Testis (tissue), 3 donors: Measurements from ENCODE around the gene ZNF491. TPM values are rescaled to one million over a fixed set of nuclear protein-coding genes. Genes with fewer than 3 reads are reported as not detected.
"Not testable (repeated sequence)": the region's sequence is repeated elsewhere in the genome, so short reads cannot be mapped to it uniquely, and the experiment has no call there.

Experiments
- DNase-seq: peaks from one replicate; pipeline ENCODE4 v3.0.0-alpha.2; 2019
- H3K27ac ChIP-seq, 2 donors: fragments of 200-600 bp; sonication (generic); one replicate each; pipeline ENCODE4 v1.5.1; 2019
- H3K27me3 ChIP-seq: fragments of 200-600 bp; sonication (generic); one replicate; pipeline ENCODE4 v1.5.1; 2019
- H3K36me3 ChIP-seq: fragments of 200-600 bp; sonication (generic); one replicate; pipeline ENCODE4 v1.5.1; 2017; ENCODE audit warnings: low read depth; ENCODE audit errors: missing control alignments
- H3K4me1 ChIP-seq: fragments of 200-600 bp; sonication (generic); one replicate; pipeline ENCODE4 v1.5.1; 2019
- H3K4me3 ChIP-seq, 2 donors: fragments of 200-600 bp; sonication (generic); one replicate each; pipeline ENCODE4 v1.5.1; 2017 to 2019
- H3K9me3 ChIP-seq: fragments of 200-600 bp; sonication (generic); one replicate; pipeline ENCODE4 v1.5.1; 2017
- POLR2A ChIP-seq: fragments of 450-650 bp; IDR thresholded peaks from one replicate; pipeline ENCODE4 v1.6.1; 2017; ENCODE audit warnings: antibody characterized with exemption, mild to moderate bottlenecking, moderate library complexity
- WGBS, 2 donors: methylation state at CpG; one replicate each; pipeline ENCODE4 v1.1.5; 2018; 5-methylcytosine and 5-hydroxymethylcytosine counted together
- intact Hi-C: fragments of 100-400 bp; cut with DNase I; formaldehyde crosslinking; loops from one replicate; pipeline ENCODE4 v1.15.1; 2023; ENCODE audit warnings: low total_unique reads
- polyA plus RNA-seq: library from polyadenylated mRNA; stranded (reverse); fragments of 350-450 nt; fragmentation: Illumina TruSeq; extraction: RNeasy Lipid Tissue Mini Kit (QIAGEN cat#74804); gene quantifications from one replicate; pipeline ENCODE4 v1.2.3, GENCODE V29; 2014; ENCODE audit warnings: low read depth, low replicate concordance; ENCODE audit not compliant: insufficient read depth
- total RNA-seq, 2 donors: library from RNA; depleted of rRNA; stranded (reverse); fragments of >200 nt; gene quantifications; one replicate each; pipeline ENCODE4 v1.2.3, GENCODE V29; 2016
- TF ChIP-seq, protein P1 (sequence below), 3 experiments: fragments of 450-650 bp in 2 of 3; fragments of 200-600 bp in 1 of 3; sonication (generic) in 1 of 3; IDR thresholded peaks; one replicate each; pipeline ENCODE4 v1.5.1; 2016 to 2019; ENCODE audit warnings: antibody characterized with exemption in 3 of 3, mild to moderate bottlenecking in 2 of 3, moderate library complexity in 1 of 3

Gene ZNF491
- total and polyA plus RNA-seq, 3 donors from 2014 or later = 0.62 to 2.6 (median 1.2) TPM

- intact Hi-C loops = no loop called here
- no peak for TF ChIP-seq POLR2A
- TF ChIP-seq, protein P1, sequence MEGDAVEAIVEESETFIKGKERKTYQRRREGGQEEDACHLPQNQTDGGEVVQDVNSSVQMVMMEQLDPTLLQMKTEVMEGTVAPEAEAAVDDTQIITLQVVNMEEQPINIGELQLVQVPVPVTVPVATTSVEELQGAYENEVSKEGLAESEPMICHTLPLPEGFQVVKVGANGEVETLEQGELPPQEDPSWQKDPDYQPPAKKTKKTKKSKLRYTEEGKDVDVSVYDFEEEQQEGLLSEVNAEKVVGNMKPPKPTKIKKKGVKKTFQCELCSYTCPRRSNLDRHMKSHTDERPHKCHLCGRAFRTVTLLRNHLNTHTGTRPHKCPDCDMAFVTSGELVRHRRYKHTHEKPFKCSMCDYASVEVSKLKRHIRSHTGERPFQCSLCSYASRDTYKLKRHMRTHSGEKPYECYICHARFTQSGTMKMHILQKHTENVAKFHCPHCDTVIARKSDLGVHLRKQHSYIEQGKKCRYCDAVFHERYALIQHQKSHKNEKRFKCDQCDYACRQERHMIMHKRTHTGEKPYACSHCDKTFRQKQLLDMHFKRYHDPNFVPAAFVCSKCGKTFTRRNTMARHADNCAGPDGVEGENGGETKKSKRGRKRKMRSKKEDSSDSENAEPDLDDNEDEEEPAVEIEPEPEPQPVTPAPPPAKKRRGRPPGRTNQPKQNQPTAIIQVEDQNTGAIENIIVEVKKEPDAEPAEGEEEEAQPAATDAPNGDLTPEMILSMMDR (IDR thresholded peaks at IDR 0.05) = no peak
- no peak for DNase-seq
- Histone ChIP-seq H3K4me3 (peak overlapping the region; percentile 96 to 98), H3K4me1 (no peaks in the 10 kb centered on the region), H3K27ac (peak overlapping the region in 1 of 2 donors; percentile 86), H3K36me3 (no peaks in the 10 kb centered on the region), H3K27me3 (no peaks in the 10 kb centered on the region), H3K9me3 (no peaks in the 10 kb centered on the region)
- 0% methylated on average over 5 to 6 of the region's 6 CpGs for WGBS, 2 donors
Observed at GRCh38 chr19:11813703-11814028, 15.3 kb downstream of the ZNF491 start.

- peak; percentile 98 for DNase-seq
- no peaks in the 10 kb centered on the region for H3K36me3 ChIP-seq
- TF ChIP-seq, protein P1 (IDR thresholded peaks at IDR 0.05) = no peak
- TF ChIP-seq POLR2A = peak; percentile 63
- 0% methylated on average over 9 to 51 of the region's 55 CpGs for WGBS, 2 donors
- H3K4me1 ChIP-seq = no peaks in the 10 kb centered on the region
- no peaks in the 10 kb centered on the region for H3K27me3 ChIP-seq
- no peaks in the 10 kb centered on the region for H3K9me3 ChIP-seq
- H3K27ac ChIP-seq = peak within 1 kb of the TSS; percentile 86
- peak within 1 kb of the TSS; percentile 96 to 98 for H3K4me3 ChIP-seq
- intact Hi-C loops = no loop called here
Observed at GRCh38 chr19:11814029-11814699, 15.8 kb downstream of the ZNF491 start, which contains the start of gene ZNF440. TSS of gene ZNF440 (plus strand) at chr19:11814273. CDS start at chr19:11814448, 175 bp downstream.

DNA sequence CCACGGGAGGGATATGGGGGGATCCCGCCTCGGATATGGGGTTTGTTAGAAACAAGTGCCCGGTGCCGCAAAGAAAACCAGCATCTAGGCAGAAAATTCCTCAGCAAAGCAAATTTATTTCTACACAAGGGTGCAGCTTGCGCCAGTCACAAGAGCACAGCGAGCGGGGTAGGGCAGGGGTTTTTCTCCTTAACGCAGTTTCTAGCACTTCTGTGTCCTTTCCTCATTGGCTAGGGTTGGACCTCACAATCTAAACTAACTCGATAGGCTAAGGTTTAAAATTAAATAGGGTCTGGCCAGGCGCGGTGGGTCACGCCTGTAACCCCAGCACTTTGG, 16.3 kb downstream of the ZNF491 start:
- WGBS, 2 donors = 9 to 20% methylated on average over 13 of the region's 13 CpGs

DNA sequence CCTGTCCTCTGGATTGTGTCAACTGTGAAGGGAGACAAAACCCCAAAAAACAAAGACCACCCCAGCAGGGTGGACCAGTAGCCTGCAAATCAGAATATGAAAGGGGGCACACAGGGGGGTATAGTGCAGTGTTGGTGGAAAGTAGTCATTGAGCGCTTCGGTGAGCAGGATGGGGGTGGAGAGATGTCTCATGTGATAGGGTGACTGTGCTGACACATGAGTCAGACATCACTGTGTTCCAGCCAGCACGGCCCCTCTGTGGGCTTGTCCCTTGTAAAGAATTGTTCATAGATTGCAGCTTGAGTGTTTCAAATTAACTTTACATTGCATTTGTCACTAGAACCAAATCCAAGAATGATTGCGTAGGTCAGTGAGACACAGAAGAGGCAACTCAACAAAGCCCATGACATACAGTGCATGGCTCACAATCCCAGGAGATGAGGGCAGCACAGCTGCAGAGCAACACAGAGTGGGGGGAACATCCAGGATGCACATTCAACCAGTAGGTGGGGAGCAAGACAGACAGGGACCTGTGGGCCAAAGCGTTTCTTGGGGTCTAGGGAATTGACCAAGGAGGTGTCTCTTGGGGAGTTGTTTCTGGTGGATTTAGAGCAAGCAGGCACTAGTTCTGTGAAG, 23.3 kb downstream of the ZNF491 start:
- Histone ChIP-seq H3K36me3 (no peaks in the 10 kb centered on the region), H3K27me3 (no peaks in the 10 kb centered on the region), H3K27ac (no peak overlapping the region), H3K4me1 (no peaks in the 10 kb centered on the region), H3K9me3 (no peaks in the 10 kb centered on the region), H3K4me3 (no peak overlapping the region)
- DNase-seq = no peak
- intact Hi-C loops = no loop called here
- 84 to 91% methylated on average over 5 of the region's 5 CpGs for WGBS, 2 donors
- TF ChIP-seq, protein P1 (IDR thresholded peaks at IDR 0.05) = no peak
- TF ChIP-seq POLR2A = no peak

More for the DNA sequence above, 16.3 kb downstream of the ZNF491 start:
- no peaks in the 10 kb centered on the region for H3K27me3 ChIP-seq
- peak overlapping the region; percentile 96 to 98 for H3K4me3 ChIP-seq
- intact Hi-C loops = no loop called here
- H3K36me3 ChIP-seq = no peaks in the 10 kb centered on the region
- no peaks in the 10 kb centered on the region for H3K4me1 ChIP-seq
- no peak for DNase-seq
- no peaks in the 10 kb centered on the region for H3K9me3 ChIP-seq
- no peak for TF ChIP-seq POLR2A
- TF ChIP-seq, protein P1 (IDR thresholded peaks at IDR 0.05) = no peak
- peak overlapping the region; percentile 86 for H3K27ac ChIP-seq

DNA sequence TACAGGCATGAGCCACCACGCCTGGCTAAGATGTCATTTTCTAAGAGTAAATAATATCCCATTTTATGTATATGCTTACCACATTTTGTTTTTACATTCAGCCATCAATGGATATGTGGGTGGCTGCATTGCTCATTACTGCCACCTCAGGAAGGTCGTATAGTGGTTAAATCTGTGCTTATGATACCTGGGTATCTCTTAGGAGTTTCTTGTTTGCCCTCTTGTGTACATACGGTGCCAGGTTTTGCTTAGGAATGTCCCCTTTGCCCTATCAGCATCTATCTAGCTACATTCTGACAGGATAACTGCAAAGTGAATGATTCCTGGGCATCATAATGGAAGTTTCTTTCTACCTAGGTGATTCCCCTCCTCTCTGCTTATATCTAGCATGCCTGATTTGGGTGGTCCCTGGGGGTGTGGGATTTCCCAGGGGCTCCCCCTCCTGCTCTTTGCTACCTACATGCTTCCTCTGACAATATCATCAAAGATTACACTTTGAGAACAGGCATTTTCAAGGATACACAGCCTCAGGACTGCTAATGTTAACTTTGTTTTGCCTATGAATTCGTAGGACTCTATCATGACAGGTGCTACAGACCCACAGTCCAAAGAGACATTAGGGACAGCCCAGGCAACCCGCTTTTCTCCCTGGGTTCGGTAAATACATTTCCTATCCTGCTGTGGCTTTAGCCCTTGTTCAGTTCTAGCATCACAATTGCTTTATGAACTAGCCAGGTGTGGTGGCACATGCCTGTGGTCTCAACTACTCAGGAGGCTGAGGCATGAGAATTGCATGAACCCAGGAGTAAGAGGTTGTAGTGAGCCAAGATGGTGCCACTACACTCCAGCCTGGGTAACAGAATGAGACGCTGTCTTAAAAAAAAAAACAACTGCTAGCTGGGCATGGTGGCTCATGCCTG, 30.9 kb downstream of the ZNF491 start:
- not testable (repeated sequence) for H3K36me3 ChIP-seq, H3K9me3 ChIP-seq
- 85 to 95% methylated on average over 7 of the region's 7 CpGs for WGBS, 2 donors

More for the DNA sequence above, 30.9 kb downstream of the ZNF491 start:
- H3K4me1 ChIP-seq, H3K27me3 ChIP-seq, intact Hi-C loops, H3K4me3 ChIP-seq, H3K27ac ChIP-seq, DNase-seq: not testable (repeated sequence)
